Thyroid gland (tissue), 4 donors: ENCODE results near the gene DBT. TPM values are rescaled to one million over a fixed set of nuclear protein-coding genes. Genes with fewer than 3 reads are reported as not detected.

Source experiments
- DNase-seq, 2 donors: peaks; one replicate each; pipeline ENCODE4 v3.0.0-alpha.2; 2019
- H3K27ac ChIP-seq, 3 donors: fragments of 200-600 bp; sonication (generic); 1 replicate in 2 of 3; 2 replicates in 1 of 3; pipeline ENCODE4 v1.5.1; 2016 to 2019; ENCODE audit warnings: mild to moderate bottlenecking in 1 of 3, moderate library complexity in 1 of 3
- H3K27me3 ChIP-seq: fragments of 200-600 bp; sonication (generic); one replicate; pipeline ENCODE4 v1.5.1; 2019
- H3K36me3 ChIP-seq, 2 donors: fragments of 200-600 bp; sonication (generic); one replicate each; pipeline ENCODE4 v1.5.1; 2016 to 2019
- H3K4me1 ChIP-seq, 2 donors: fragments of 200-600 bp; sonication (generic); one replicate each; pipeline ENCODE4 v1.5.1; 2017 to 2019
- H3K4me3 ChIP-seq, 3 donors: fragments of 200-600 bp; sonication (generic); replicated peaks in 1 of 3; 1 replicate in 2 of 3; 2 replicates in 1 of 3; pipeline ENCODE4 v1.5.1; 2016; ENCODE audit warnings: mild to moderate bottlenecking in 1 of 3
- H3K9me3 ChIP-seq: fragments of 200-600 bp; sonication (generic); one replicate; pipeline ENCODE4 v1.5.1; 2017
- POLR2A ChIP-seq, 2 donors: fragments of 450-650 bp; IDR thresholded peaks; one replicate each; pipeline ENCODE4 v1.6.1; 2017; ENCODE audit warnings: antibody characterized with exemption in 2 of 2, mild to moderate bottlenecking in 2 of 2, moderate library complexity in 1 of 2
- WGBS, 2 donors: methylation state at CpG; one replicate each; pipeline ENCODE4 v1.1.5; 2017; 5-methylcytosine and 5-hydroxymethylcytosine counted together
- intact Hi-C: fragments of 100-400 bp; cut with DNase I; formaldehyde crosslinking; loops from one replicate; pipeline ENCODE4 v1.15.1; 2023
- total RNA-seq, 4 donors: library from RNA; depleted of rRNA; stranded (reverse); fragments of >200 nt; gene quantifications; one replicate each; pipeline ENCODE4 v1.2.3, GENCODE V29; 2016
- TF ChIP-seq, protein P1 (sequence below), 6 experiments: fragments of 200-600 bp in 3 of 6; fragments of 450-650 bp in 3 of 6; sonication (generic) in 3 of 6; IDR thresholded peaks; one replicate each; pipeline ENCODE4 v1.5.1; 2016 to 2019; ENCODE audit warnings: antibody characterized with exemption in 6 of 6, mild to moderate bottlenecking in 2 of 6, inconsistent platforms in 1 of 6, moderate library complexity in 1 of 6

DBT gene
- total RNA-seq, 4 donors from 2014 or later: 9.8 to 14.9 (median 12.1) TPM

DNA sequence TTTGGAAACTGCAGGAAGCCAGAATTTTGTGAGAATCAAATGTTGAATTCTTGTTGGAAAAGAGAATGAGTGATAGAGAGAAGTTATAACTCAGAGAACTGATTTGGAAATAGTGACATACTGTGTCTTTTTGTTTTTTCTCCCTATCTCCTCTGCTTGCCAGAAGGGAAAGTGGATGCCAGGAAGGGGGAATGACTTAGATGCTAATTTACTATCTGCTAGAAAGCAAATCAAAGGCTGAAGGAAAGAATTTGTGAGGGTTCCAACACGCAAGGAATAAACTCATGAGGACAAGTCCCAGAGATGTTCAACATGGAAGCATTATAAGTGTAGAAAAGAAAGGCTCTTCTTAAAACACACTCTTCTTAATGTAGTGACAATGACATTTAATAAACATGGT lies 51.0 kb downstream of the DBT start:
- Histone ChIP-seq H3K36me3 (peaks cover 7 to 11% of the 10 kb centered on the region in 2 donors), H3K27me3 (no peaks in the 10 kb centered on the region), H3K4me3 (no peak overlapping the region), H3K4me1 (no peaks in the 10 kb centered on the region), H3K27ac (no peak overlapping the region), H3K9me3 (no peaks in the 10 kb centered on the region)
- no peak for TF ChIP-seq POLR2A (IDR thresholded peaks at IDR 0.05)
- TF ChIP-seq, protein P1, sequence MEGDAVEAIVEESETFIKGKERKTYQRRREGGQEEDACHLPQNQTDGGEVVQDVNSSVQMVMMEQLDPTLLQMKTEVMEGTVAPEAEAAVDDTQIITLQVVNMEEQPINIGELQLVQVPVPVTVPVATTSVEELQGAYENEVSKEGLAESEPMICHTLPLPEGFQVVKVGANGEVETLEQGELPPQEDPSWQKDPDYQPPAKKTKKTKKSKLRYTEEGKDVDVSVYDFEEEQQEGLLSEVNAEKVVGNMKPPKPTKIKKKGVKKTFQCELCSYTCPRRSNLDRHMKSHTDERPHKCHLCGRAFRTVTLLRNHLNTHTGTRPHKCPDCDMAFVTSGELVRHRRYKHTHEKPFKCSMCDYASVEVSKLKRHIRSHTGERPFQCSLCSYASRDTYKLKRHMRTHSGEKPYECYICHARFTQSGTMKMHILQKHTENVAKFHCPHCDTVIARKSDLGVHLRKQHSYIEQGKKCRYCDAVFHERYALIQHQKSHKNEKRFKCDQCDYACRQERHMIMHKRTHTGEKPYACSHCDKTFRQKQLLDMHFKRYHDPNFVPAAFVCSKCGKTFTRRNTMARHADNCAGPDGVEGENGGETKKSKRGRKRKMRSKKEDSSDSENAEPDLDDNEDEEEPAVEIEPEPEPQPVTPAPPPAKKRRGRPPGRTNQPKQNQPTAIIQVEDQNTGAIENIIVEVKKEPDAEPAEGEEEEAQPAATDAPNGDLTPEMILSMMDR (IDR thresholded peaks at IDR 0.05): no peak
- intact Hi-C loops: no loop called here
- DNase-seq: no peak
- WGBS, 2 donors: 94 to 98% methylated on average over 1 of the region's 1 CpG

DNA sequence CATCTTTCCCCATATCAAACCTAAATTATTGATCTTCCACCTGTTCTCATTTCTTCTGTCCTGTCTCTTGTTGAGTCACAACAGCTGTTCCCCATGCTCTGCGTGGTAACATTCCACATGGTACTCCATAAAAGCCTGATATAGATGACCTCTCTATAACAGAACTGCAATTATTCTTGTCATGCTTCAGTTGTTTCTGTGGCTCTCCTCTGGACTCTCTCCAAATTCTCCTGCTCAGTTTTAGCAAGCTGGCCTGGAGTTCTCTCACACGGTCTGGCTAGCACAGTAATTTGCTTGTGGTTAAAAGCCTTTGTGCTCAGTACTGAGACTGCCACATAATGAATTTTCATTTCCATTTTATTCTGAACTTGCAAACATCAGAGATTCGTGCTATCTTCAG lies 61.0 kb downstream of the DBT start:
- intact Hi-C loops: no loop called here
- no peak overlapping the region for H3K4me3 ChIP-seq
- no peaks in the 10 kb centered on the region for H3K27me3 ChIP-seq
- H3K36me3 ChIP-seq: no peaks in the 10 kb centered on the region
- peaks cover 14 to 22% of the 10 kb centered on the region in 2 donors for H3K4me1 ChIP-seq
- no peak for TF ChIP-seq POLR2A (IDR thresholded peaks at IDR 0.05)
- TF ChIP-seq, protein P1 (IDR thresholded peaks at IDR 0.05): no peak
- peak overlapping the region; percentile 53 to 85 (median 80) for H3K27ac ChIP-seq
- WGBS, 2 donors: 18 to 32% methylated on average over 3 of the region's 3 CpGs
- no peaks in the 10 kb centered on the region for H3K9me3 ChIP-seq
- DNase-seq: peak; percentile 68 to 74

DNA sequence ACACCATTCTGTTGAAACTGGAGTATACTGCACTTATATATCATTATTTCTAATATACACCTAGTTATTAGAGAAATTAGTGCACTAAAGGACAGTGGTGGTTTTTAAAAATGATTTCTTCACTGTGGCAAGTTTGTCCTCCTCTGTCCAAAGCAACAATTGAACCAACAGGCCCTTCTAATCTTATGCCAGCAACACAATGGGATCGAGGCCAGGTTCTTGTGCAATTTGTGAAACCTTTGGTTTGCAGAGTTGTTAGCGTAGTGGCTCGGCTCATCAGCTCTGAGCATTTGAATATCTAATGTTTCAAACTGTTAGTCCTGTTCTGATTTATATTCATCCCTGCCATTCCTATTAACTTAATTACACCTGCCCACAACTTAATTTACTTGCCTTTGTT lies 61.7 kb downstream of the DBT start:
- Histone ChIP-seq H3K4me1 (peaks cover 14 to 22% of the 10 kb centered on the region in 2 donors), H3K36me3 (no peaks in the 10 kb centered on the region), H3K4me3 (no peak overlapping the region), H3K9me3 (no peaks in the 10 kb centered on the region), H3K27me3 (no peaks in the 10 kb centered on the region), H3K27ac (peak overlapping the region; percentile 53 to 85 (median 80))
- intact Hi-C loops: no loop called here
- TF ChIP-seq, protein P1 (IDR thresholded peaks at IDR 0.05): no peak
- TF ChIP-seq POLR2A (IDR thresholded peaks at IDR 0.05): no peak
- WGBS, 2 donors: 28 to 36% methylated on average over 3 of the region's 3 CpGs
- peak; percentile 85 to 93 for DNase-seq

DNA sequence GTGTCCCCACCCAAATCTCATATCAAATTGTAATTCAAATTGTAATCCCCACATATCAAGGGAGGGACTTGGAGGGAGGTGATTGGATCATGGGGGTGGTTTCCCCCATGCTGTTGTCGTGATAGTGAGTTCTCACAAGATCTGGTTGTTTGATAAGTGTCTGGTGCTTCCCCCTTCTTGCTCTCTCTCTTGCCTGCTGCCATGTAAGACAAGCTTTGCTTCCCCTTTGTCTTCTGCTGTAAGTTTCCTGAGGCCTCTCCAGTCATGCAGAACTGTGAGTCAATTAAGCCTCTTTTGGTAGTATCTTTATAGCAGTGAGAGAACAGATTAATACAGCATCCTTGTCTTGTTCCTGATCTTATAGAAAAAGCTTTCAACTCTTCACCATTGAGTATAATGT lies 65.1 kb downstream of the DBT start:
- DNase-seq: no peak
- WGBS, 2 donors: 38 to 50% methylated on average over 1 of the region's 1 CpG
- no peaks in the 10 kb centered on the region for H3K27me3 ChIP-seq
- H3K9me3 ChIP-seq: no peaks in the 10 kb centered on the region
- no peak overlapping the region for H3K4me3 ChIP-seq
- intact Hi-C loops: no loop called here
- peaks cover 14 to 19% of the 10 kb centered on the region in 2 donors for H3K4me1 ChIP-seq
- no peaks in the 10 kb centered on the region for H3K36me3 ChIP-seq
- no peak overlapping the region for H3K27ac ChIP-seq
- TF ChIP-seq POLR2A (IDR thresholded peaks at IDR 0.05): no peak
- TF ChIP-seq, protein P1 (IDR thresholded peaks at IDR 0.05): no peak

DNA sequence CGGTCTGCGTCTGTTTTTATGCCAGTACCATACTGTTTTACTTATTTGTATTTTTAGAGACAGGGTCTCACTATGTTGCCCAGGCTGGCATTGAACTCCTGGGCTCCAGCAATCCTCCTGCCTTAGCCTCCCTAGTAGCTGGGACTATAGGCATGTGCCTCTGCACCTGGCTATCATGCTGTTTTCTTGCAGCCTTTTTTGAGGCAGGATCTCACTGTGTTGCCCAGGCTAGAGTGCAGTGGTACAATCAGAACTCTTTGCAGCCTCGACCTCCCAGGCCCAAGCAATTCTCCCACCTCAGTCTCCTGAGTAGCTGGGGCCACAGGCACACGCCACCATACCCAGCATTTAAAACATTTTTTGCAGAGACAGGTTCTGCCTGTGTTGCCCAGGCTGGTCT lies 66.3 kb downstream of the DBT start:
- Histone ChIP-seq H3K4me3 (no peak overlapping the region), H3K9me3 (no peaks in the 10 kb centered on the region), H3K36me3 (no peaks in the 10 kb centered on the region), H3K27ac (no peak overlapping the region), H3K27me3 (no peaks in the 10 kb centered on the region), H3K4me1 (peaks cover 8 to 10% of the 10 kb centered on the region in 2 donors)
- no peak for TF ChIP-seq POLR2A (IDR thresholded peaks at IDR 0.05)
- TF ChIP-seq, protein P1 (IDR thresholded peaks at IDR 0.05): no peak
- 96 to 97% methylated on average over 3 to 4 of the region's 4 CpGs for WGBS, 2 donors
- intact Hi-C loops: no loop called here
- DNase-seq: no peak
